ENCODE data around the gene RPL39L. TPM values are rescaled to one million over a fixed set of nuclear protein-coding genes. Genes with fewer than 3 reads are reported as not detected.
A peak's percentile ranks its signal among the peaks of the same experiment; 100 is the strongest.

Gene RPL39L
- total RNA-seq, 2 donors from 2014 or later = 2.2 to 5.8 TPM

DNA sequence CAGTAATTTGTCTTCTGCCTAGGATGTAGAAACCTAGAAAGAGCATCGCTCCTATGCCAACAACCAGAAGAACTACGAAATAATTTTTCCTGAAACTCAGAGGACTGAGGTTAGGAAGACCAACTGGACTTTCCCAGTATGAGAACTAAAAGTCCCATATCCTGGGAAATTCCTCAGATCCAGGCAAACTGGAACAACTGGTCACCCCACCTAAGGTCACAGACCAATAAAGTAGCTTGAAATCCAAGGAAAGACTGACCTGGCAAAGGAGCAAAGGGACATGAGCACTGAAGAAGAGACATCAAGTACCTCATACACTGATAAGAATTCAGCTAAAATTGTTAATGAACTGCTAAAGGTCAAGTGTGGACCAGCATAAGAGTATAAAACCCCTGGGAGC is 6.6 kb downstream of the RPL39L start:
- no peak for ATAC-seq
- Mint-ChIP-seq H3K4me1 (peaks cover 29% of the 10 kb centered on the region), H3K36me3 (ENCODE audit: low read depth) (no peaks in the 10 kb centered on the region), H3K27me3 (no peaks in the 10 kb centered on the region), H3K4me3 (no peak overlapping the region), H3K27ac (peak overlapping the region; percentile 32)
- H3K9me3 ChIP-seq (ENCODE audit: control insufficient read depth, low read length, poor library complexity, severe bottlenecking) = no peaks in the 10 kb centered on the region
- DNase-seq = no peak

DNA sequence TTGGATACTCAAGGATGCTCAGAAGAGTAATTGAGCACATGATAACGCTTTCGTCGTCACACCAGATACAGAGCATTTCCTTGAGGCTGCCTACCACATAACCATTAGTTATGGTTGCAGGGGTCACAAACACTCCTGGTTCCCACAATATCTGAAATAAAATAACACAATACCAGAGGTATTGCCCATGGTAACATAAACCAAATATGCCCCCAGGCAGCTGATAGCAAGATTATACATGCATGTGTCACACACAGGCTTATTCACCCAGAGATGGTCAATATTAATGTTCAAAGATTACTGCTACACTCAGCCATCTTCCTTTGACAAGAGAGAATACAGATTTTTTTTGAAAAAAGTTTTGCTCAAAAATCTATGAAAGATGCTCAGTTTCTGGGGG is 7.3 kb downstream of the RPL39L start:
- ATAC-seq (no peak), DNase-seq (no peak)
- no peak overlapping the region for H3K4me3 Mint-ChIP-seq
- peak overlapping the region; percentile 92 for H3K27ac Mint-ChIP-seq
- H3K36me3 Mint-ChIP-seq (ENCODE audit: low read depth) = no peaks in the 10 kb centered on the region
- H3K27me3 Mint-ChIP-seq = no peaks in the 10 kb centered on the region
- peaks cover 29% of the 10 kb centered on the region for H3K4me1 Mint-ChIP-seq
- H3K9me3 ChIP-seq (ENCODE audit: control insufficient read depth, low read length, poor library complexity, severe bottlenecking) = no peaks in the 10 kb centered on the region

DNA sequence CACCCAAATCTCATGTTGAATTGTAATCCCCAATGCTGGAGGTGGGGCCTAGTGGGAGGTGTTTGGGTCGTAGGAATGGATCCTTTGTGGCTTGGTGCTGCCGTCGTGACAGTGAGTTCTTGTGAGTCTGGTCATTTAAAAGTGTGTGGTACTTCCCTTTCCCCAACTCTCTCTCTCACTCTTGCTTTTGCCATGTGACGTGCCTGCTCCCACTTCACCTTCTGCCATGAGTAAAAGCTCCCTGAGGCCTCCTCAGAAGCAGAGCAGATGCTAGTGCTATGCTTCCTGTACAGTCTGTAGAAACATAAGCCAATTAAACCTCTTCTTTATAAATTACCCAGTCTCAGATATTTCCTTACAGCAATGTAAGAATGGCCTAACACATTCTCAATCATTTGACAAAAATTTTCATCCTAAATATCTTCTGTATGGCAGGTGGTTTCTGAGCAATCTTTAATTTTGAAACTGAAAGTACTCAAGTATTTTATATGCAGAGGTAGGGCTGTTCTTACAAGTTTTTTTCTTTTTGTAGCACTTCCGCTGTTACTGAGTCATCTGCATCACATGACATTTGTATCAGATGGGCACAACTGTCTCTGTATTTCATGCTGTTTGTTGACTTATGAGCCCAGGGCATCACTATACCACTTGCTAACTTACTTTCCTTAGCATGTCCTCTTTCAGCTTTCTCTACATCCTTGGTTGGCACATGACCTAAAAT is 8.8 kb downstream of the RPL39L start:
- Mint-ChIP-seq H3K4me3 (peak overlapping the region; percentile 19), H3K4me1 (peaks cover 29% of the 10 kb centered on the region), H3K27ac (peak overlapping the region; percentile 92), H3K36me3 (ENCODE audit: low read depth) (no peaks in the 10 kb centered on the region), H3K27me3 (no peaks in the 10 kb centered on the region)
- no peaks in the 10 kb centered on the region for H3K9me3 ChIP-seq (ENCODE audit: control insufficient read depth, low read length, poor library complexity, severe bottlenecking)
- DNase-seq (no peak), ATAC-seq (peak; percentile 99)

DNA sequence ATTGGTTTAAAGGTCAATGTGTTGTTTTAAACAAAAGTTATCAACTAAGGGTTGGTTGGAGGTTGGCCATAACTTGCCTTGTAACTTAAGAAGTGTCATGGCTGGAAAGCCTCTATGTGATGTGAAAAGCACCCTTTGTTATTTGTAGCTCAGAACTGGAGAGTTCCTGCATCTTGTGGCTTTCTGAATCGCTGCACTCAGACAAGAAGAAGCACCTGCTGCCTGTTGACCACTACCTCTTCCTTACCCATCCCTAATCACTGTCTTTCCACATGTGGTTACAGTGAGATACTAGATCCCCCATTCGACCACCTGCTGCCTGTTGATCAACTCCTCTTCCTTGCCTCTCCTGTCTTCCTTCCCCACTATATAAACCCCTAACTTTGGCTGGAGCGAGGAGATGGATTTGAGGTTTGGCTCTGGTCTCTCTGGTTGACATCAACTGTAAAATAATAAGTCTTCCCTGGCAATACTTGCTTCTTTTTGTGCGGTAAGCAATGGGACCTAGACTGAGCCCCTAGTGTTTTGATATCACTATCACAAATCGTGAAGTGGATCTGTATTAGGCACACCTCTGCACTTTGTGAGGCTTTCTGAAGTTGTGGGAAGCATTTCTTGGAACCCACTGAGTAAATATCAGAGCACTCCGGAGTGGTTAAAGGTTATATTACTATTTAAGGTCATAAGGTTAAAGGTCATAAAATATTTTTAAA is 13.8 kb downstream of the RPL39L start:
- no peaks in the 10 kb centered on the region for H3K9me3 ChIP-seq (ENCODE audit: control insufficient read depth, low read length, poor library complexity, severe bottlenecking)
- peaks cover 2% of the 10 kb centered on the region for H3K36me3 Mint-ChIP-seq (ENCODE audit: low read depth)
- H3K27ac Mint-ChIP-seq = peak overlapping the region; percentile 19
- no peaks in the 10 kb centered on the region for H3K27me3 Mint-ChIP-seq
- H3K4me1 Mint-ChIP-seq = peaks cover 18% of the 10 kb centered on the region
- DNase-seq = no peak
- ATAC-seq = no peak
- no peak overlapping the region for H3K4me3 Mint-ChIP-seq

DNA sequence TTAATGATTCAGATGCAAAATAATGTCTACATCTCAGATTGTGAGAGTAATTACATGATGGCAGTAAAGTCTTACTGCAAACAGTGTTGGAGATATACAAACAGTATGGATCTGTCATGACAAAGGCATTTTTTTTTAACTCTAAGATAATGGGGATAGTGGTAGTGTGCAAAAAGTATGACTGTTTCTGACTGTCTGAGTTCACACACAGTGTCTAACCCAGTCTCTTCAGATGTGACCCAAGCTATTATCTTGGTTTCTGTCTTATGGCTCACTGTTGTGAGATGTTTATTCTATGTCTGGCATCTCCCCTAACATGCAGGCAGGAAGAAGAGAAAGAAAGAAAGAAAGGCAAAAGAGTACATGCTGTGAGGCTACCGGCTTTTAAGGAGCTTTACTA is 17.0 kb downstream of the RPL39L start:
- H3K27ac Mint-ChIP-seq = no peak overlapping the region
- H3K27me3 Mint-ChIP-seq = no peaks in the 10 kb centered on the region
- no peaks in the 10 kb centered on the region for H3K9me3 ChIP-seq (ENCODE audit: control insufficient read depth, low read length, poor library complexity, severe bottlenecking)
- H3K36me3 Mint-ChIP-seq (ENCODE audit: low read depth) = peaks cover 4% of the 10 kb centered on the region
- peaks cover 9% of the 10 kb centered on the region for H3K4me1 Mint-ChIP-seq
- DNase-seq (no peak), ATAC-seq (no peak)
- no peak overlapping the region for H3K4me3 Mint-ChIP-seq

DNA sequence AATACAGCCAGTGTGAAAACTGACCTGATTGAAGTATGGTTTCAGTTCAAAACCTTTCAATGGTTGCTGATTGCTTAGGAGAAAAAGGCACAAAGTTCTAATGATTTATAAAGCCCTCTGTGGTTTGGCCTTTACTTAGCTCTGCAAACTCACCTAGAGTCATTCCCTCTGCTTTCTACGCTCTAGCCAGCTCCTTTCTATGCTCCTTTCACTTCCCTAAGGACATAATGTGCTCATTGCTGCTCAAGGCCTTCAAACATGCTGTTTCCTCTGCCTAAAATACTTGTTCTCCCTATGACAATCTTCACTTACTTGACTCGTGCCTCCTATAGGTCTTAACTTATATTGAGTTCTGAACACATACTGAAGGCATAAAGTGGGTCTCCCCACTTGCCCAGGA is 19.0 kb downstream of the RPL39L start:
- DNase-seq (no peak), ATAC-seq (no peak)
- no peaks in the 10 kb centered on the region for H3K27me3 Mint-ChIP-seq
- no peak overlapping the region for H3K27ac Mint-ChIP-seq
- peaks cover 4% of the 10 kb centered on the region for H3K36me3 Mint-ChIP-seq (ENCODE audit: low read depth)
- H3K4me3 Mint-ChIP-seq = no peak overlapping the region
- H3K4me1 Mint-ChIP-seq = peaks cover 4% of the 10 kb centered on the region
- H3K9me3 ChIP-seq (ENCODE audit: control insufficient read depth, low read length, poor library complexity, severe bottlenecking) = no peaks in the 10 kb centered on the region

DNA sequence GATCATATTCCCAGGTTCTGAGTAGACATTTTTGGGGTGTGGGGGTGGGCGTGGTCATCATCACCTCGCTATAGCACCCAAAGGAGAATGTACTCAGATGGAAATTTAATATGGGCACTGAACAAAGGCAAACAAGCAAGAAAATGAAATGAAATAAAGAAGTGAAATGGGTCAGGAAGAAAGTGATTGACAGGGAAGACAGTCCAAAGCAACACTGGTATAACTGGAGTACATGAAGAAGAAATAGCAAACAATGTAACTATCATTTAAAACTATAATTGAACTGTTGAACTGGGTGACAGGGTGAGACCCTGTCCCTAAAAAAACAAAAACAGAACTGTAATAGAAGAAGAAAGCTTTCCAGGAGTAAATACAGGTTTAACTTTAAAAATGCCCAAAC is 24.8 kb downstream of the RPL39L start:
- ATAC-seq = no peak

DNA sequence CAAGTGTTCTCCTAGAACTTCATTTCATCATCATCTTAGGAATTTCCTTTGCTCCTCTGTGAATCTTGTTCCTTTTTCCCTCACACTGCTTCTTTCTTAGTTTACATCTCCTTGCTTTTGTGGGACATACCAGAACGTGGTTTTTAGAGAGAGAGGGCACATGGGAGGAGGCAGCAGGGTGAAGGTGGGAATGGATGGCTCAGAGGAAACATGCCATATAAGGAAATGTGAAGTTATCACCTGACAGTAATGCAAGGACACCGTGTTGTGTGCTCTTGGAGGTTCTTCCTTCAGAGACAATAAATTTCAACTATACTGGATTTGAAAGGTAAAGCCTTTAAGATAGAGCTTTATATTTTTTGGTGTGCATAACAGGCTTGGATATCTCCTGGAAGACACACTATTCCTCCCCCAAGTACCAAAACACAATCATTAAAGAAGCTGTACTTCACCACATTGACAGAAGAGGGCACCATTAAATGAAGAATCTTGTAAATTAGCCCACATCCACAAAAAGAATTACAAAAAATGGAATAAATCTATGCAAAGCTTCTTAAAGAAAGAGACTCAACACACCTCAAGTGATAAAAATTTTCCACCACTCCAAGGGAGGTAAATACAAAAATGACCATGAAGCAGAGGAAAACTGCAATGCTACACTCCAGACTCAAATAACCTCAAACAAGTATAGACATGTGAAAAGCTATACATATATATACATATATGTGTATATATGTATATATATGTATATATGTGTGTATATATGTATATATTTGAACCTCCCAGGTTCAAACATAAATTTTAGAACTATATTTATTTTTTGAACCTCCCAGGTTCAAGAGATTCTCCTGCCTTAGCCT is 26.1 kb downstream of the RPL39L start:
- Mint-ChIP-seq H3K27ac (peak overlapping the region; percentile 65), H3K4me3 (no peak overlapping the region), H3K4me1 (peaks cover 12% of the 10 kb centered on the region), H3K36me3 (ENCODE audit: low read depth) (no peaks in the 10 kb centered on the region), H3K27me3 (no peaks in the 10 kb centered on the region)
- no peak for DNase-seq
- no peaks in the 10 kb centered on the region for H3K9me3 ChIP-seq (ENCODE audit: control insufficient read depth, low read length, poor library complexity, severe bottlenecking)
- ATAC-seq = peak; percentile 63

More for the DNA sequence above, 24.8 kb downstream of the RPL39L start:
- H3K36me3 Mint-ChIP-seq (ENCODE audit: low read depth) = no peaks in the 10 kb centered on the region
- H3K27ac Mint-ChIP-seq = no peak overlapping the region
- DNase-seq = no peak
- no peak overlapping the region for H3K4me3 Mint-ChIP-seq
- H3K27me3 Mint-ChIP-seq = no peaks in the 10 kb centered on the region
- no peaks in the 10 kb centered on the region for H3K9me3 ChIP-seq (ENCODE audit: control insufficient read depth, low read length, poor library complexity, severe bottlenecking)
- H3K4me1 Mint-ChIP-seq = peaks cover 10% of the 10 kb centered on the region

DNA sequence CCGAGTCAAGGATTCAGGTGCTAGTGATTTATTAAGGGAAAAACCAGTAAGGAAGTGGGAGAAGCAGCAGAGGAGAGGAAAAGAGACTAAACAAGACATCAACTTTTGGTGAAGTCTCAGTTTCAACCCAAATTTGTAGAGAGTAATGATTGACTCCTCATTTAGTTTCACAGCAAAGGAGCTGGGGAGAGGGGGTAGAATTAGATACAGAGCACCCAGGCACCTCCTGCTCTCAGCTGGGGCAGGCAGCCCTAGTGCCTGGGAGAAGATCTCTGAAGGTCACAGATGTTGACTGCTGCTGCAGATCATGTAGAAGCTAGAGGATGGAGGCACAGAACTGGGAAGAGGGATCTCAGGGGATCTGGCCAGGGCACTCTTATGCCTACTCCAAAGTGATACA is 29.1 kb downstream of the RPL39L start:
- Mint-ChIP-seq H3K27me3 (no peaks in the 10 kb centered on the region), H3K27ac (no peak overlapping the region), H3K4me1 (peaks cover 15% of the 10 kb centered on the region), H3K4me3 (no peak overlapping the region), H3K36me3 (ENCODE audit: low read depth) (peaks cover 2% of the 10 kb centered on the region)
- DNase-seq (no peak), ATAC-seq (no peak)
- no peaks in the 10 kb centered on the region for H3K9me3 ChIP-seq (ENCODE audit: control insufficient read depth, low read length, poor library complexity, severe bottlenecking)

DNA sequence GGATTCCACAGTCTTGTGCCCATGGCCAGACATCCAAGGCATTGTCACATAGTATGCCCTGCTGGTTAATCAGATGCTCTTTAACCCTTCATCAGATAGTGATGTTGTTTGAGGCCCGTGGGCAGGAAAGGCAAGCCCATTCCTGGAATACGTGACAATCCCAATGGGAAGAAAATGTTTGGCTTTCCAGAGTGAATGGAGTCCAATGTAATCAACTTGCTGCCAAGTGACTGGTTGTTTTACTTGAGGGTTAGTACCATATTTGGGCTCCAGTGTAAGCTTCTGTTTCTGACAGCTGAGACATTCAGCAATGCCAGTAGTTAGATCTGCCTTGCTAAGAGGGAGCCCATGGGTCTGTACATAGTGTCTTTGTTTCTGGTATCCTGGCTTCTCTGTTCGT is 31.3 kb downstream of the RPL39L start:
- H3K9me3 ChIP-seq (ENCODE audit: control insufficient read depth, low read length, poor library complexity, severe bottlenecking) = no peaks in the 10 kb centered on the region
- H3K4me3 Mint-ChIP-seq = no peak overlapping the region
- no peak overlapping the region for H3K27ac Mint-ChIP-seq
- DNase-seq (no peak), ATAC-seq (no peak)
- H3K36me3 Mint-ChIP-seq (ENCODE audit: low read depth) = peaks cover 2% of the 10 kb centered on the region
- H3K4me1 Mint-ChIP-seq = peaks cover 13% of the 10 kb centered on the region
- no peaks in the 10 kb centered on the region for H3K27me3 Mint-ChIP-seq

DNA sequence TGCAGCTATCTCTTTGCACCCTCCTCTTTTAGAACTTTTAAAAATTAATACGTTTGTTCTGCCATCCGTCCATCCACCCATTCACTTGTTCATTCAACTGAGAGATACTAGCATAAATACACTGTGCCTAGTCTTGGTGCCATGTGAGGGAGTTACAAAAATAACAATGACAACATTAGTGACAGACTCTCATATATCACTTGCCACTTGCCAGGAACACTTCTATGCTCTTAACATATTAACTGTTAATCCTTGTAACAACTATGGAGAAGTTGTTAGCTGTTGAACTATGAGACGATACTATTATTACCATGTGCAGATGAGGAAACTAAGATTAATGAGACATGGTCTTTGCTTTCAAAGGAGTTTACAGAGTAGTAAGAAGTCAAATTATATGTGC is 33.6 kb downstream of the RPL39L start:
- DNase-seq (no peak), ATAC-seq (no peak)
- peaks cover 2% of the 10 kb centered on the region for H3K36me3 Mint-ChIP-seq (ENCODE audit: low read depth)
- H3K4me3 Mint-ChIP-seq = no peak overlapping the region
- no peaks in the 10 kb centered on the region for H3K27me3 Mint-ChIP-seq
- H3K4me1 Mint-ChIP-seq = peaks cover 24% of the 10 kb centered on the region
- H3K9me3 ChIP-seq (ENCODE audit: control insufficient read depth, low read length, poor library complexity, severe bottlenecking) = no peaks in the 10 kb centered on the region
- no peak overlapping the region for H3K27ac Mint-ChIP-seq

DNA sequence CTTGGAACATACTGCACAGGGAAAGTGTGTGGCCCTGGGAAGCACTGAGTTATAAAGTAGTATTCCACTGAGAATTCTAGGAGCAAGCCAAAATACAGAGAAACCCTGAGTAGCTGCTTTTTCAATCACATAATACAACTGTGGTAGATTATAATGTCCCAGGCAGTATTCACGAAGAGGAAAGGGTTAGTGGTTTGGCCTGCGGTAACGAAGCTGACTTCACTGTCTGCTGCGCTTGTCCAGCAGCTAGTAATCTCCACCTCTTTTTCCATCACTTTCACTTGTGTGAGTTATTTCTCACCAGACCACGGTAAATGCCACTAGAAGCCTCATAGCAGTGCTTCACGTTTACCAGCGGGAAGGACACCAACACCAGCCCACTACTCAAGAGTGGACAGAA is 34.4 kb downstream of the RPL39L start:
- no peaks in the 10 kb centered on the region for H3K27me3 Mint-ChIP-seq
- no peak overlapping the region for H3K27ac Mint-ChIP-seq
- H3K36me3 Mint-ChIP-seq (ENCODE audit: low read depth) = peaks cover 2% of the 10 kb centered on the region
- DNase-seq (no peak), ATAC-seq (no peak)
- no peaks in the 10 kb centered on the region for H3K9me3 ChIP-seq (ENCODE audit: control insufficient read depth, low read length, poor library complexity, severe bottlenecking)
- no peak overlapping the region for H3K4me3 Mint-ChIP-seq
- H3K4me1 Mint-ChIP-seq = peaks cover 22% of the 10 kb centered on the region

DNA sequence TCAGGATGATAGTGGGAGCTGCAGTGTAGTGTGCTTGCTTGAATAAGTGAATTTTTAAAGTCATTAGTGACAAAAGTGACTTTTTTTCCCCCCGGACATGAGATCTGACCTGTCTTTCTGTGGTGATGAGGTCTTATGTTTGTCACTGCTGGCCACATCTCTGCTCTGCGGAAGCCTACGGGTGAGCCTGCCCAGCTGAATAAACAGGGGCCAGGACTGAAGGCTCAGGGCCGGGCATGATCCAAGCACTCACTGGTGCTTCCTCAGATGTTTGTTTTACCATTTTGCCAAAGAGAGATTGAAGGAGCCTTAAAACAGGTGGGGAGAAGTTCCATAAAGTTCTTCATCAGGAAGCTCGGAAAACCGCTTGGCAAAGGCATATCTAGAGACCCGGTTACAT is 35.0 kb downstream of the RPL39L start:
- Mint-ChIP-seq H3K36me3 (ENCODE audit: low read depth) (peaks cover 2% of the 10 kb centered on the region), H3K27ac (no peak overlapping the region)

More for the DNA sequence above, 35.0 kb downstream of the RPL39L start:
- Mint-ChIP-seq H3K4me1 (peaks cover 21% of the 10 kb centered on the region), H3K27me3 (no peaks in the 10 kb centered on the region), H3K4me3 (no peak overlapping the region)
- ATAC-seq (no peak), DNase-seq (no peak)
- no peaks in the 10 kb centered on the region for H3K9me3 ChIP-seq (ENCODE audit: control insufficient read depth, low read length, poor library complexity, severe bottlenecking)
